Naive thymus-derived CD8-positive, alpha-beta T cell (primary cell): Measurements from ENCODE around the gene ZC2HC1C. TPM values are rescaled to one million over a fixed set of nuclear protein-coding genes. Genes with fewer than 3 reads are reported as not detected.

Experiments used
- ATAC-seq, 2 donors: fragments of 150-1000 bp; cut with Tn5 transposase in 1 of 2; sonication (Bioruptor Pico), chemical (Tn5 transposase) in 1 of 2; 1 replicate in 1 of 2; 2 replicates in 1 of 2; pipeline ENCODE4 v1.10.0; 2021; ENCODE audit warnings: mild to moderate bottlenecking in 2 of 2, moderate library complexity in 2 of 2
- POLR2A ChIA-PET: fragments of 350-600 bp; sonication (Branson Sonifier 250); formaldehyde crosslinking; loops from one replicate; lab custom pipeline; 2021; ENCODE audit warnings: antibody characterized with exemption; lab: Charles Lee
- DNase-seq, 10 donors: peaks; one replicate each; pipeline versions ENCODE4 v3.0.0 to v3.0.0-alpha.2; 2020 to 2022
- H3K27ac Mint-ChIP-seq, 10 donors: one replicate each; pipeline ENCODE4 v1.8.0; 2020 to 2022; ENCODE audit warnings: mild to moderate bottlenecking in 10 of 10, mixed read lengths in 10 of 10, moderate library complexity in 4 of 10, inconsistent platforms in 1 of 10
- H3K27me3 Mint-ChIP-seq, 5 donors: one replicate each; pipeline ENCODE4 v1.8.0; 2021 to 2022; ENCODE audit warnings: mixed read lengths in 5 of 5
- H3K36me3 Mint-ChIP-seq, 3 donors: one replicate each; pipeline ENCODE4 v1.8.0; 2020 to 2022; ENCODE audit warnings: mixed read lengths in 3 of 3, mild to moderate bottlenecking in 2 of 3, inconsistent platforms in 1 of 3
- H3K4me1 Mint-ChIP-seq, 4 donors: one replicate each; pipeline ENCODE4 v1.8.0; 2021 to 2022; ENCODE audit warnings: mixed read lengths in 4 of 4
- H3K4me3 Mint-ChIP-seq, 10 donors: one replicate each; pipeline ENCODE4 v1.8.0; 2020 to 2022; ENCODE audit warnings: mild to moderate bottlenecking in 10 of 10, mixed read lengths in 10 of 10, moderate library complexity in 6 of 10, inconsistent platforms in 1 of 10
- H3K9me3 Mint-ChIP-seq, 9 donors: one replicate each; pipeline ENCODE4 v1.8.0; 2020 to 2022; ENCODE audit warnings: mixed read lengths in 9 of 9, mild to moderate bottlenecking in 3 of 9, inconsistent platforms in 1 of 9, moderate library complexity in 1 of 9
- polyA plus RNA-seq, 3 donors: library from polyadenylated mRNA; unstranded; fragments of 300-500 nt; fragmentation: Illumina TruSeq; gene quantifications; one replicate each; pipeline ENCODE4 v1.2.3, GENCODE V29; 2021
- total RNA-seq, 8 experiments: library from RNA in 2 of 8; stranded (reverse) in 2 of 8; gene quantifications; one replicate each; pipeline ENCODE4 v1.2.3 and lab custom pipeline; 2021 to 2026

ZC2HC1C gene
- total and polyA plus RNA-seq, 5 experiments from 2014 or later: 0.69 to 1.2 (median 0.70) TPM; not detected in 2

DNA sequence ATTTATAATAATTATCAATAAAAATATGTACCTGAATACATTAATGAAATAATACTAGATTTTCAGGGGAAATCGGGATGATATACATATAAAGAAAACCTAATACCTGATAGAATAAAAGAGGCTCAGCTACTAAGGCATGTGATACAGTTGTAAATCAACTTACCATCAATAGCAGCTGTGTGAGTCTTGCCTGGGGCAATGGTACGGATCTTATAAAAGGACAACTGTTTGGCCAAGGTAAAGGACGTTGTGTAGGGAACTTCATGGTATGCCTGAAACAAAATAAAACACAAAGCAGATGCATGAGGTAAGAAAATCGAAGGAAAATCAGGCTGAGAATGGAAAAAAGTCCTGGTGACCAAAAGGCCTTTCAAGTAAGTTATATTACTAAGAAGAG, 32.0 kb downstream of the ZC2HC1C start:
- peaks cover 3 to 94% (median 42%) of the 10 kb centered on the region in 3 donors for H3K36me3 Mint-ChIP-seq
- POLR2A ChIA-PET: no interaction called here
- ATAC-seq: no peak

GRCh38 chr14:75107186-75107585, 37.7 kb downstream of the ZC2HC1C start:
- Mint-ChIP-seq H3K27ac (peak overlapping the region in 2 of 10 donors; percentile 14 to 65), H3K27me3 (no peaks in the 10 kb centered on the region), H3K9me3 (no peaks in the 10 kb centered on the region), H3K4me1 (peaks cover 0 to 9% (median 3%) of the 10 kb centered on the region in 4 donors), H3K4me3 (no peak overlapping the region), H3K36me3 (peaks cover 11 to 92% (median 58%) of the 10 kb centered on the region in 3 donors)
- POLR2A ChIA-PET: interaction anchor here (0.7 kb wide), 1 partner anchor 494 kb away, joined by 3 read pairs; no protein-coding TSS in a partner anchor
- DNase-seq (no peak), ATAC-seq (no peak)

More for the DNA sequence above, 32.0 kb downstream of the ZC2HC1C start:
- no peak overlapping the region for H3K4me3 Mint-ChIP-seq
- no peaks in the 10 kb centered on the region for H3K27me3 Mint-ChIP-seq
- H3K9me3 Mint-ChIP-seq: no peaks in the 10 kb centered on the region
- H3K27ac Mint-ChIP-seq: no peak overlapping the region
- H3K4me1 Mint-ChIP-seq: peaks cover 0 to 8% (median 5%) of the 10 kb centered on the region in 4 donors
- DNase-seq: no peak

GRCh38 chr14:75109877-75110276, 40.4 kb downstream of the ZC2HC1C start:
- POLR2A ChIA-PET: interaction anchor here (1.0 kb wide), 1 partner anchor 13 kb away, joined by 5 read pairs; no protein-coding TSS in a partner anchor
- ATAC-seq: no peak
- Mint-ChIP-seq H3K27me3 (no peaks in the 10 kb centered on the region), H3K4me3 (no peak overlapping the region), H3K27ac (peak overlapping the region in 2 of 10 donors; percentile 1 to 21), H3K4me1 (peaks cover 4 to 18% (median 14%) of the 10 kb centered on the region in 4 donors), H3K9me3 (no peaks in the 10 kb centered on the region), H3K36me3 (peaks cover 11 to 92% (median 69%) of the 10 kb centered on the region in 3 donors)
- DNase-seq: no peak

DNA sequence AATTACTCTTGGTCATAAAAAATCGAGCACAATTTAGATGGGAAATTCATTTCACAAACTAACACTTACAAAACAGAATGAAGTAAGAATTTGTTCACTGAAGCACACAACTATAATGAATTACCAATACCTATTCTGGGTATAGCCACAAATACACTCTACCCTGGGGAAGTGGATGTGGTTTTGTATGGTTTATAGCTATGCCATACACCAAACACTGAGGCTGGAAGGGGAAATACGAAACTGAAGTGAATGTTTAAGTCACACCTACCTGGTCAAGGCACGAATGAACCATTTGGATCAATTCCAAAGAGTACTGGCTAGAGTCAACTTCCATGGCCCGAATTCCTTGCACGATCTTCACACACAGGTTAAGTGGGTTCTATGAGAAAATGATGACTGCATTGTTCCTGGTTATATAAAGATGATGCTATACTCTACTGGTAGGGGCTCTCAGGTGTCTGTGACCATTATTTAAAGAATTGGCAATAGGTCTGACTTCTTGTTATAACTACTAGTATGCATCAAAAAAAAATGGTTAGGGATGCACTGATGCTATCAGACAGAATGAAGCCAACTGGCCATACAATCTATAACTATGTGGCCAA, 44.6 kb downstream of the ZC2HC1C start:
- POLR2A ChIA-PET: no interaction called here
- no peaks in the 10 kb centered on the region for H3K27me3 Mint-ChIP-seq
- no peaks in the 10 kb centered on the region for H3K9me3 Mint-ChIP-seq
- peaks cover 8 to 20% (median 18%) of the 10 kb centered on the region in 4 donors for H3K4me1 Mint-ChIP-seq
- no peak overlapping the region for H3K4me3 Mint-ChIP-seq
- no peak for DNase-seq
- peak in 1 of 2 donors; percentile 69 for ATAC-seq
- H3K27ac Mint-ChIP-seq: peak overlapping the region in 2 of 10 donors; percentile 10 to 53
- H3K36me3 Mint-ChIP-seq: peaks cover 6 to 93% (median 57%) of the 10 kb centered on the region in 3 donors

DNA sequence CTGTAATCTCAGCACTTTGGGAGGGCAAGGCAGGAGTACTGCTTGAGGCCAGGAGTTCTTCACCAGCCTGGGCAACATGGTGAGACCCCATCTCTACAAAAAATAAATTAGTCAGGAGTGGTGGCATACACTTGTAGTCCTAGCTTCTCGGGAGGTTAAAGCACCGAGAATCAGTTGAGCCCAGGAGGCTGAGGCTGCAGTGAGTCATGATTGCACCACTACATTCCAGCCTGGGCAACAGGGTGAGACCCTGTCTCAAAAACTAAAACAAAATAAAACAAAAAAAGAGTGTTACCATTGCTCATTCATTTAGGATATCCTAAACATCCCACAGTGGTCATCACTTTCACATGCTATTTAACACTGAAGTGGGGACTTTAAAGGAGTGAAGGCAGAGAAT, 49.6 kb downstream of the ZC2HC1C start:
- no peak for ATAC-seq
- Mint-ChIP-seq H3K27me3 (no peaks in the 10 kb centered on the region), H3K4me1 (peaks cover 11 to 36% (median 20%) of the 10 kb centered on the region in 4 donors), H3K36me3 (peaks cover 0 to 78% (median 28%) of the 10 kb centered on the region in 3 donors), H3K9me3 (no peaks in the 10 kb centered on the region), H3K27ac (peak overlapping the region in 1 of 10 donors; percentile 27), H3K4me3 (no peak overlapping the region)
- POLR2A ChIA-PET: no interaction called here
- DNase-seq: no peak

DNA sequence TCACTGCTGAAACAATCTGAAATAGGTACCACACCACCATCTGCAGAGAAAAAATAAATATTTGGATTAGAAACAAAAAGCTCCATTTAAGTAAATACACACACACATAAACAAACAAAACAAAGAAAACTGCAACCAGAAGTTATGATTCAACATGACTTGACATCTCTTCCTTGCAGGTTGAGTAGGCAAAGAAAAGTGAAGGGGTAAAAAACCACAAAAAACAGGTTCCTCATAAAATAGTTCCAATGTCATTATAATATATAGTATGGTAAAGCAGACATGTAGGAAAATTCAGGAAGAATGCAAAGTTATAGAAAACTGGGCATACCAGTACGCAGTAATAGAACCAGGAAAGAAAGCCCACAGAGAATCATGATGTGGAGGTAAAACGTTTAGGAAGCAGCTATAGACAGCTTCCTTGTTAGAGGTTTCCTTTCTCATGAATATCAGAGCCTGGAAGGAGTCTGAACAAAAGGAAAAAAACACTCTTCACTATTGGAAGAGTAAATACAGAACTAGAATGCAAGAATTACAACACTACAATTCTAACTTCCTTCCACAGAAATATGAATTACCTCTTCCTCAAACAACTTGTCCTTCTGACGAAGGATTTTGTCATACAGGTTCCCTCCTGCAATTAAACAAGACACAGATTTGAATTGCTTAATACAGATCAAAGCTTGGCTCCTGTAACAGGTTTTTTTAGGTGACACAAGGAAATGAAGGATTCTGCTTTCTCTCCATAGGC, 51.3 kb downstream of the ZC2HC1C start:
- peak overlapping the region in 1 of 10 donors; percentile 4 for H3K27ac Mint-ChIP-seq
- DNase-seq (no peak), ATAC-seq (no peak)
- H3K27me3 Mint-ChIP-seq: no peaks in the 10 kb centered on the region
- peaks cover 20 to 46% (median 31%) of the 10 kb centered on the region in 4 donors for H3K4me1 Mint-ChIP-seq
- no peaks in the 10 kb centered on the region for H3K9me3 Mint-ChIP-seq
- POLR2A ChIA-PET: no interaction called here
- peaks cover 0 to 67% (median 19%) of the 10 kb centered on the region in 3 donors for H3K36me3 Mint-ChIP-seq
- no peak overlapping the region for H3K4me3 Mint-ChIP-seq

- POLR2A ChIA-PET: no interaction called here
- H3K36me3 Mint-ChIP-seq: peaks cover 0 to 60% (median 17%) of the 10 kb centered on the region in 3 donors
- H3K4me3 Mint-ChIP-seq: no peak overlapping the region
- H3K9me3 Mint-ChIP-seq: no peaks in the 10 kb centered on the region
- ATAC-seq (no peak), DNase-seq (no peak)
- H3K27me3 Mint-ChIP-seq: no peaks in the 10 kb centered on the region
- H3K4me1 Mint-ChIP-seq: peaks cover 24 to 50% (median 39%) of the 10 kb centered on the region in 4 donors
- H3K27ac Mint-ChIP-seq: peak overlapping the region in 2 of 10 donors; percentile 4
These were observed 52.1 kb downstream of the ZC2HC1C start for GRCh38 chr14:75121552-75121951.

GRCh38 chr14:75123991-75124390, 54.5 kb downstream of the ZC2HC1C start:
- Mint-ChIP-seq H3K9me3 (no peaks in the 10 kb centered on the region), H3K27me3 (no peaks in the 10 kb centered on the region), H3K4me3 (peak overlapping the region in 5 of 10 donors; percentile 1 to 57 (median 5)), H3K4me1 (peaks cover 29 to 63% (median 53%) of the 10 kb centered on the region in 4 donors), H3K27ac (peak overlapping the region; percentile 10 to 95 (median 54)), H3K36me3 (peaks cover 0 to 37% (median 9%) of the 10 kb centered on the region in 3 donors)
- no peak for ATAC-seq
- no peak for DNase-seq
- POLR2A ChIA-PET: interaction anchor here (0.6 to 0.7 kb wide), 3 partner anchors 285 to 1988 kb away, joined by 3 to 6 read pairs (median 3); no protein-coding TSS in a partner anchor

GRCh38 chr14:75125617-75126016, 56.2 kb downstream of the ZC2HC1C start:
- POLR2A ChIA-PET: interaction anchor here (0.7 to 3.0 kb wide), 7 partner anchors 8 to 395 kb away, joined by 3 to 16 read pairs (median 5); partner anchors contain the start of genes EIF2B2 and TMED10
- H3K4me1 Mint-ChIP-seq: peaks cover 29 to 61% (median 49%) of the 10 kb centered on the region in 4 donors
- DNase-seq (no peak), ATAC-seq (no peak)
- H3K36me3 Mint-ChIP-seq: peaks cover 0 to 25% (median 2%) of the 10 kb centered on the region in 3 donors
- no peaks in the 10 kb centered on the region for H3K27me3 Mint-ChIP-seq
- no peaks in the 10 kb centered on the region for H3K9me3 Mint-ChIP-seq
- peak overlapping the region; percentile 80 to 98 (median 96) for H3K4me3 Mint-ChIP-seq
- peak overlapping the region; percentile 95 to 99 (median 98) for H3K27ac Mint-ChIP-seq

- DNase-seq: peak in 5 of 10 donors; percentile 13 to 29 (median 25)
- Mint-ChIP-seq H3K27ac (peak overlapping the region; percentile 95 to 99 (median 98)), H3K36me3 (peaks cover 0 to 25% (median 2%) of the 10 kb centered on the region in 3 donors), H3K27me3 (no peaks in the 10 kb centered on the region), H3K9me3 (no peaks in the 10 kb centered on the region), H3K4me1 (peaks cover 29 to 56% (median 47%) of the 10 kb centered on the region in 4 donors), H3K4me3 (peak overlapping the region; percentile 80 to 98 (median 96))
- ATAC-seq: peak in 1 of 2 donors; percentile 53
- POLR2A ChIA-PET: interaction anchor here (0.6 to 3.0 kb wide), 21 partner anchors 9 to 395 kb away, joined by 3 to 16 read pairs (median 3); partner anchors contain the start of genes EIF2B2 and TMED10
These were observed 56.7 kb downstream of the ZC2HC1C start for GRCh38 chr14:75126121-75126544.

- peak within 1 kb of the TSS; percentile 95 to 99 (median 98) for H3K27ac Mint-ChIP-seq
- no peaks in the 10 kb centered on the region for H3K9me3 Mint-ChIP-seq
- H3K27me3 Mint-ChIP-seq: no peaks in the 10 kb centered on the region
- POLR2A ChIA-PET: interaction anchor here (0.6 to 3.0 kb wide), 23 partner anchors 10 to 394 kb away, joined by 3 to 16 read pairs (median 3); partner anchors contain the start of genes EIF2B2 and TMED10
- DNase-seq (peak; percentile 77 to 95 (median 88)), ATAC-seq (peak; percentile 88 to 91)
- H3K36me3 Mint-ChIP-seq: peaks cover 0 to 17% (median 2%) of the 10 kb centered on the region in 3 donors
- H3K4me3 Mint-ChIP-seq: peak within 1 kb of the TSS; percentile 80 to 98 (median 96)
- peaks cover 28 to 50% (median 43%) of the 10 kb centered on the region in 4 donors for H3K4me1 Mint-ChIP-seq
These were observed 57.4 kb downstream of the ZC2HC1C start, which contains the start of gene NEK9 for GRCh38 chr14:75126679-75127473. Gene NEK9 (minus strand): TSS chr14:75127048. CDS start chr14:75126921, 127 bp downstream.
